NAMALWA (cell line): ENCODE results near the gene CERCAM.
A peak's percentile ranks its signal among the peaks of the same experiment; 100 is the strongest.
"Not testable (repeated sequence)": the region's sequence is repeated elsewhere in the genome, so short reads cannot be mapped to it uniquely, and the experiment has no call there.

ENCODE experiments used
- DNase-seq: peaks from one replicate; pipeline ENCODE4 v3.0.0-alpha.2; 2015; ENCODE audit warnings: low spot score

Gene CERCAM

DNA sequence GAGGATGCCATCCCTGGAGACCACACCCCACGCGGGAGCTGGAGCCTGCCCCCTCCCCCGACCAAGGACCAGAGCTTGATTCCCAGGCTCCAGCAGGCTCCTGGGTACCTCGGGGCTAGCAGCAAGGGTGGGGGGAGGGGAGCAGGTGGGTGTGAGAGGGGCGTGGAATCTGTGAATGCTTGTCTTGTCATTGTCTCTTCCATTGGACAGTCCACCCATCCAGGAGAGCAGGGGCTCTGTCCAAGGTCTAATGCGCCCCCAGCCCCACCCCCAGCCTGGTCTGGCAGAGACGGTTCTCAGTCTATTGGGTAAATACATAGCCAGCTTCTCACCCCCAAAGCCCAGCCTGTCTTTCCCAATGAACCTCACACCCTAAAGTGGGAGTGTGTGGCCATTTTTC, 26.7 kb upstream of the CERCAM start:
- no peak for DNase-seq

DNA sequence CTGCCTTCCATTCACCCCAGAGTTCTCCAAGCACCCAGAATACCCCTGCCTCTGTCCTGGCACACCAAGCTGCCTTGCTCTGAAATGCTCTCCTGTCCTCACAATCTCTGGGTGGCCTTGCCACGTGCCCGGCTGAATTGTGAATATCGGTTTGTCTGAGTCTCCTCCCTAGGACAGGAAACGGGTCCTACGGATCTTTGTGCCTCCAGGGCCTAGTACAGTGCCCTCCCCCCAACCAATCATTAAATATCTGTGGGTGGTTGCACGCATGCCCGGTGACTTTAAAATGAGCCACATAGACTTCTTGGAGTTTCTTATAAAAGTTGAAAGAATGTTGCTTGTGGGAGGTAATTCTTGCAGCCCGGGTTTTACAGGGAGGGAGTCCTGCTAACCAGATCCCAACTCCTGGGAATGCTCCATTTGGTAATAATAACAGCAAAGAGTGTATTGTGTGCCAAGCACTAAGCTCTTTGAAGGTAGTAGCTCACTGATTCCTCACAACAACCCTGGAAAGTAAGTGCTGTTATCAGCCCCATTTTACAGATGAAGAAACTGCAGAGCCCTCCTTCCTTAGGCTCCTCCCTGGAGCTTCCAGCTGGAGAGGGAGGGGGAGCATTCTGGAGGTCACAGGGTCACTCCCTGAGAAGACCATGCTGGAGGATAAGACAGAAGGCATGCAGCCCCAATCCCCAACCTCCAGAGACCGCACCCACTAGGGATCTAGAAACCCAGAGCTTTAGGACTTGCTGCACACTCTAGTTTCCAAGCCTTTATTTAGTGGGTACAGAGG, 26.1 kb upstream of the CERCAM start:
- no peak for DNase-seq

GRCh38 chr9:128396970-128397613, 23.6 kb upstream of the CERCAM start:
- DNase-seq: no peak

DNA sequence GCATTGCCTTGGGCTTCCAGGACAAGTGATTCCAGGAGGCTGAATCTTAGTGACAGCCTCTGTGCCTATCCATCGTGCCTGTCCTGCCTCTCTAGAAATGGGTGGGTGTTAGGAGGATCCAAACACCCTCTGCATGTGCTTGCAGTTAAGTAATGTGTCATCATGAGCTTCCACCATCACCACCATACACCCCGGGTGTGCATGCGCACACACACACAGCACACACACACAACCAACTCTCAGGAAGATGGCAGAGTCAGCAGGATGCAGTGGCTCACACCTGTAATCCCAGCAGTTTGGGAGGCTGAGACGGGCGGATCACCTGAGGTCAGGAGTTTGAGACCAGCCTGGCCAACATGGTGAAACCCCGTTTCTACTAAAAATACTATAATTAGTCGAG, 22.8 kb upstream of the CERCAM start:
- DNase-seq: no peak

DNA sequence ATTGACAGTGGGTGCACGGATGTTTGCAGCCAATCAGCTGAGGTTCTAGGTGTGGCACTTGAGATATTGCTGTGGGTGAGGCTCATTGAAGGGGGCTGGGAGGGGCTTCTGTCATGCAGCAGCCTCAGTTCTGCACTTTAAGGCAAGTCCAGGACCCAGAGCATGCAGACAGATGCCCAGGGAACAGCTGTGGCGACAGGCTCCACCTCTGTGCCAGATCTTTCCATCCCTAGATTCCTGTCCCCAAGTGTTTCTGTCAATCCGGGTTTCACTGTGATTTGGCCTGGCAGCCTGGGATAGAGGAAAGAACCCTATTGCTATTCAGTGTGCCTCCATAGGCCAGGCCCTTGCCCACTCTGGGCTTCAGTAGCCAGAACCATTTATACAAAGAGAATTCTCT, 20.8 kb upstream of the CERCAM start:
- DNase-seq: no peak

GRCh38 chr9:128404560-128404959, 16.1 kb upstream of the CERCAM start:
- no peak for DNase-seq

DNA sequence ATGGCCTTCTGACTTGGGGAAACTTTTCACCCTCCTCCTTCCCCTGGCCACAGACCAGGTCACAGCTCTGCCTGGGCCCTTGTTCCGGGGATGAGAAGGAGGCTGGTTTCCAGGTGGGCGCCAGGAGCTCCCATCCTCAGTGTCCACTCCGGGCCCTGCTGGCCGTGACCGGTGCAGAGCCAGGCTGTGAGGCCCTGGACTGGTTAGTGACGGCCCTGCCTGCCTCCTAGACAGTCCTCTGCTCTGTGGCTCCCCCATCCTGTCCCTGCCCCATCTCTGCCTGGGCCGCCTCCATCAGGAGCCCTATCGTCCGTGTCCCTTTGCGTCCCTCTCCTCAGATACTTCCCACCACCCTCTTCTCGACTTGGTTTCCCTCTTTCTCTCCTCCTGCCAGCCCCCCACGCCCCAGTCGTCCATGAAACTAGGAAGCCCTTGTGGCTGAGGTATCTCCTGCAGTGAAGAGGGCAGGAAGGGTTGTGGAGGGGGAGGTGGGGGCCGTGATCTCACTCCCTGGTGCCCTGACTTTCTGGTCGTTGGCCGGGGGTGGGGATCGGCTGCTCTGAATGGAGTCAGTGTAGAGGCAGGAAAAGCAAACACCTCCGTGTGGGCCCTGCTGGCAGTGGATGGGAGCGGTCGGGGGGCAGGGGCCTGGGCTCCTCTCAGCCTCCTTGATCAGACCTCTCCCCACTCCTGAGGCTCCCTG, 15.4 kb upstream of the CERCAM start:
- no peak for DNase-seq

GRCh38 chr9:128405780-128406171, 14.9 kb upstream of the CERCAM start:
- DNase-seq: no peak

DNA sequence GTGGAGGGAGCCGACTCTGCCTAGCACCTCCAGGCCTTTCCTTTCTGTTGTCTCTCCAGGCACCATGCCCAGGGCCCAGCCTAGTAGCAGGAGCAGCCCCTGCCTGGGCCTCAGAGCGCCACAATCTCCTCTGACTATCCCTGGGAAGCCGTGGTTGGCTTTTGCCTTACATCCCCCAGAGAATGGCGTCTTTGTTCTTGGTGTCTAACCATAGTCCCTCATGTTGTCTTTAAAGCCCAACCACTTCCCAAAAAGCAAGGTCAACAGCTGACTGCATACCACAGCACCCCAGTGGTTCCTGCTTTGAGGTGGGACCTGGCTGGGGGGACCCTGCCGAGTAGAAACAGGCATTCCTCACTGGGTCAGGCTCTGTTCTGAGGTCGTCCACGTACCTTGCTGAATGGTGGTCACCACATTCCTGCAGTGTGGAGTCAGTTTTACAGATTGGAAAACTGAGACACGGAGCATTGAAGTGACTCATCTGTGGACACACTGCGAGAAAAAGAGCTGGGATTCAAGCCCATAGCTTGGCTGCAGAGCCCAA, 13.7 kb upstream of the CERCAM start:
- no peak for DNase-seq

DNA sequence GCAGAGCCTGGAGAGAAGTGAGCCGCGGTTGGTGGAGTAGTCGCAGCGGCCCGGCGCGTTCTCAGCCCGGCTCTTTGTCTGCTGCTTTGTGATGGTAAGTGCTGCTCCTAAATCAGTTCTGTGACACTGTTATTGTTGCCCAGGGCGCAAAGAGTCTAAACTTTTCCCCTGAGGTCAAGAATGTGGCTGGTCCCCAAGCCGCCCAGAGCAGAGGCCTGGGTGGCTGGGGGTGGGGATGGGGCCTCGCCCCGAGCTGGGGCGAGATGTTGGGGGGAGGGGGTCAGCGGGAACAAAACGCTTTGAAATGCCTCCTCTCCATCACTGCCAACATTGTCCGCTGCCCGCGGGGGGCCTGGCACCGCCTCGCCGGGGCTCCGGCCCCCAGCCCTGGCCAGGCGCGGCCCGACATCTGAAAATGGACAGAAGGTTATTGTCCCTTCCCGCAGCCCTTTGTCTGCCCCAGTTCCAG, 11.7 kb upstream of the CERCAM start:
- DNase-seq: no peak

- no peak for DNase-seq
These were observed 11.2 kb upstream of the CERCAM start for GRCh38 chr9:128409450-128409849.

DNA sequence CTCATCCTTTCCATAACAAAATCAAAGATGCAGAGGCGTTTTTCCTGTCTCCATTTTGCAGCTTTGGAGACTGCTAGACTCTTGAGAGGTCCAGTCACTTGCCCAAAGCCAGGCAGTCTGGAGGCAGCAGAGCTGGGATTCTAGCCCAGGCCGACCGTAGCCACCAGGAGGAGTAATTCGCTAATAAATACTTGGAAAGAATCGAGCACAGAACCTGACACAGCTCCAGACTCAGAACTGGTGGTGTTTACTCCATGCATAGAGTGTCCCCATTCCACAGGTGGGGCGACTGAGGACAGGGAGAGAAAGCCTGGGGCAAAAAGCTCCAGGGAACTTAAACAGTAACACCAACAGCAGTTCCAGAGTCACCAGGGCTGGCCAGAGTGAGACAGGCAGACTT, 10.7 kb upstream of the CERCAM start:
- DNase-seq: peak; percentile 32

GRCh38 chr9:128411364-128412119, 9.1 kb upstream of the CERCAM start:
- no peak for DNase-seq

DNA sequence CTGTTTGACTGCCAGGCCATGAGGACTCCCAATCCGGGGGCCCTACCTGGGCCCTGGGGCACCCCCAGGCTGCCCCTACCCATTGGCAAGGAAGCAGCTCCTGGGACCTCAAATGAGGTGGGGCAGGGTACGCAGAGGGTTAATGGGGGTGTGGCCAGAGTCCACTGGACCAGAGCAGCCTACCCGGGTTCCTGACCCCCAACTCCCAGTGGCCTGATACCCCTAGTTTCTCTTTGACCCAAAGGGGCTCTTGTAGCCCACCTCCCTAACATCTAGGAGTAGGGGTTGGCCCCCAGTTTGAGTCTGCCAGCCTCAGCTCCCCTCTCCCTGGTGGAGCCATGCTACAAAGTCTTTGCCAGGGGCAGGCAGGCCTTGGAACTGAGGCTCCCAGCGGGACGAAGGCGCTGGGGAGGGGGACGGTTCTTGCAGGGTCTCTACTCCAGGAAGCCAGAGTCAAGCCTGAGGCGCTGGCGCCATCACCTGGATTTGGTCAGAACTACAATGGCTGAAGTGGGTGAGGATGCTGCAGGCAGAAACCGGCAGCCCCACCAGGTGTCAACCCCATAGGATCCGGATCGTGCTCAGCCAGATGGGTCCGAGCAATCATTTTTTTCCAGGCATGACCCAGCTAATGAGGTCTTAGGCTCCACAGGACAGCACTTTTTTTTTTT, 8.4 kb upstream of the CERCAM start:
- peak; percentile 87 for DNase-seq

DNA sequence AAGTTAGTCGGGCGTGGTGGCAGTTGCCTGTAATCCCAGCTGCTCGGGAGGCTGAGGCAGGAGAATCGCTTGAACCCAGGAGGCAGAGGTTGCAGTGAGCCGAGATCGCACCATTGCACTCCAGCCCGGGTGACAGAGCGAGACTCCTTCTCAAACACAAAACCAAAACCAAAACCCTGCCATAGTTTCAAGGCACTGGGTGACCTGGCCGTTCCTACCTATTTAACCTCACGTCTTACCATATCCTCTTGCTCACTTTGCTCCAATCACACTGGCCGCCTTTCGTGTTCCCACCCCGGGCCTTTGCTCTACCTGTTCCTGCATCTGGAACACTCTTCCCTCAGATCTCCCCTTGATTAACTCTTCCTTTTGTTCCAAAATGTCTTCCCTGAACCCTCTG, 6.9 kb upstream of the CERCAM start:
- not testable (repeated sequence) for DNase-seq

DNA sequence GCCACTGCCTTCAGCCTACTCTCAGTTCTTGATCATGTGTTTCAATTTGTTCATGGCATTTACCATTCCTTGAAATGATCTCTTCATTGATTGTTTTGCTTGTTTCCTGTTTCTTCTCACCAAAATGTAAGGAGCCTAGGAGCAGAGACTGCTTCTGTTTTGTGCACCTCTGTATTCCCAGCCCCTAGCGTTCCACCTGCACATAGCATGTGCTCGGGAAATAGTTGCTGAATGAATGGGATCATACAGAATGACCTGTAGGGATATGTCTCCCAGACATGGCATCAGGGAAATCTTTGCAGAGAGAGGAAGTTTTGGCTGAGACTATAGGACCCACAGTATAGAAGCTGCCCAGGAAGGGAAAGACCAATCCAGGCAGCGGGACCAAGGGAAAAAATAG, 6.2 kb upstream of the CERCAM start:
- no peak for DNase-seq

DNA sequence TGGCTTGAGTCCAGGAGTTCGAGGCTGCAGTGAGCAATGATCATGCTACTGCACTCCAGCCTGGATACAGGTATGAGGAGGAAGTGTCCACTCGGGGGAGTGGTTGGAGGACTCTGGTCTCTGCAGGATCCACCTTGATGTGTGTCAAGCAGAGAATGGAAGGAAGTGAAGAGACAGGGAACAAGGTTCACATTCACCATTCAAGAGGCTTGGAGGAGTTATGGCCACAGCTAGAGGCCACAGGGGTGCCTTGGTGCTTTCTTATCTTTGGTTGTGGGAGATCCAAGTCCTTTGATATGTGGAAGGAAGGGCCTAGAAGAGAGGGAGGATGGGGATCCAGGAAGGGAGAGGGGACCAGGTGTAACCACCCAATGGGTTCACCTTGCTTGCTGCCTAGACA, 5.4 kb upstream of the CERCAM start:
- no peak for DNase-seq

- DNase-seq: no peak
These were observed 4.6 kb upstream of the CERCAM start for GRCh38 chr9:128416014-128416413.

- DNase-seq: no peak
These were observed 4.1 kb upstream of the CERCAM start for GRCh38 chr9:128416432-128417019.

GRCh38 chr9:128419061-128419925, 1.4 kb upstream of the CERCAM start:
- DNase-seq: no peak
